Thymus (tissue), 11 donors: Measurements from ENCODE around the gene RSPO4. TPM values are rescaled to one million over a fixed set of nuclear protein-coding genes. Genes with fewer than 3 reads are reported as not detected.
"Not testable (repeated sequence)": the region's sequence is repeated elsewhere in the genome, so short reads cannot be mapped to it uniquely, and the experiment has no call there.

Source experiments
- DNase-seq, 9 donors: peaks; one replicate each; pipeline ENCODE4 v3.0.0-alpha.2; 2013; ENCODE audit warnings: low spot score in 9 of 9, low read depth in 6 of 9, missing footprints in 1 of 9
- H3K27ac ChIP-seq, 2 donors: one replicate each; pipeline ENCODE4 v1.5.1; 2013; ENCODE audit warnings: control low read depth in 1 of 2, low read depth in 1 of 2, low read length in 1 of 2, mild to moderate bottlenecking in 1 of 2, moderate library complexity in 1 of 2
- H3K27me3 ChIP-seq, 2 donors: one replicate each; pipeline ENCODE4 v1.5.1; 2013; ENCODE audit warnings: low read length in 1 of 2; ENCODE audit not compliant: control insufficient read depth in 2 of 2, insufficient read depth in 1 of 2
- H3K36me3 ChIP-seq, 2 donors: one replicate each; pipeline ENCODE4 v1.5.1; 2013; ENCODE audit warnings: low read length in 1 of 2, mild to moderate bottlenecking in 1 of 2, moderate library complexity in 1 of 2; ENCODE audit not compliant: control insufficient read depth in 2 of 2, insufficient read depth in 2 of 2
- H3K4me1 ChIP-seq, 2 donors: one replicate each; pipeline ENCODE4 v1.5.1; 2013; ENCODE audit warnings: low read length in 2 of 2; ENCODE audit not compliant: control insufficient read depth in 2 of 2, insufficient read depth in 2 of 2
- H3K4me3 ChIP-seq, 2 donors: one replicate each; pipeline ENCODE4 v1.5.1; 2013; ENCODE audit warnings: low read length in 2 of 2, control low read depth in 1 of 2, mild to moderate bottlenecking in 1 of 2
- H3K9me3 ChIP-seq, 2 donors: one replicate each; pipeline ENCODE4 v1.5.1; 2013; ENCODE audit warnings: low read length in 1 of 2, mild to moderate bottlenecking in 1 of 2; ENCODE audit not compliant: control insufficient read depth in 2 of 2, insufficient read depth in 1 of 2
- WGBS: extraction: QIAGEN DNeasy Blood & Tissue Kit; methylation state at CpG from one replicate; pipeline ENCODE4 v1.1.7; 2013; 5-methylcytosine and 5-hydroxymethylcytosine counted together
- polyA plus RNA-seq: library from polyadenylated mRNA; stranded (reverse); fragments of 200-250 nt; gene quantifications from one replicate; pipeline ENCODE4 v1.2.3, GENCODE V29; 2013
- total RNA-seq: library from RNA; stranded (reverse); fragments of 120-200 nt; gene quantifications from one replicate; pipeline ENCODE4 v1.2.4, GENCODE V29; 2013
- donor health status: healthy.

RSPO4 gene
- total and polyA plus RNA-seq, 2 donors: 0.09 TPM; not detected in 1

DNA sequence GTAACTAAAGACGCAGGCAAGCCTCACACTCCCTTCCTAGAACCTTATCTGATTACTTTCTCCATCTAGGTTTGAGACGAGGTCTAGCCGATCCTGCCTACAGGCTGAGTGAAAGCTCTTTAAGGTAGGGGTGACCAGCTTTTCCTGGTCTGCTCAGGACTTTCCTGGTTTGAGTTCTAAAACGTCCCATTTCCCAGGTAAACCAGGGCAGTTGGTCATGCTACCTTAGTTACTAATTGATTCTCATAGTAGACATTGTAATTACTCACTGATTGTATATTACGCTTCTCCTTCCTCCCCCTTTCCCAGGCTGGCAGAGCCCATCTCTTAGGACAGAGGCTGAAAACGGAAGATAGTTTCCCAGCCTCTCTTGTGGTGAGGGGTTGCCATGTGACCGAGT lies 27.9 kb upstream of the RSPO4 start:
- Histone ChIP-seq H3K4me1 (no peaks in the 10 kb centered on the region), H3K4me3 (no peak overlapping the region), H3K36me3 (no peaks in the 10 kb centered on the region), H3K27me3 (no peaks in the 10 kb centered on the region), H3K9me3 (no peaks in the 10 kb centered on the region), H3K27ac (no peak overlapping the region)
- DNase-seq: no peak
- 86% methylated on average over 7 of the region's 7 CpGs for WGBS

DNA sequence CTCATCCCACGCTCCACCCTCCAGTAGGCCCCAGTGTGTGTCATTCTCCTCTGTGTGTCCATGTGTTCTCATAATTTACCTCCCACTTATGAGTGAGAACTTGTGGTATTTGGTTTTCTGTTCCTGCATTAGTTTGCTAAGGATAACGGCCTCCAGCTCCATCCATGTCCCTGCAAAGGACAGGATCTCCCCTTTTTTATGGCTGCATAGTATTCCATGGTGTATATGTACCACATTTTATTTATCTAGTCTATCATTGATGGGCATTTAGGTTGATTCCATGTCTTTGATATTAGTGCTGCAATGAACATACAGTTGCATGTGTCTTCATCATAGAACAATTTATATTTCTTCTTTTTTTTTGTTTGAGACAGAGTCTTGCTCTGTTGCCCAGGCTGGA lies 24.1 kb upstream of the RSPO4 start:
- H3K27me3 ChIP-seq: not testable (repeated sequence)
- WGBS: 85% methylated on average over 2 of the region's 2 CpGs

DNA sequence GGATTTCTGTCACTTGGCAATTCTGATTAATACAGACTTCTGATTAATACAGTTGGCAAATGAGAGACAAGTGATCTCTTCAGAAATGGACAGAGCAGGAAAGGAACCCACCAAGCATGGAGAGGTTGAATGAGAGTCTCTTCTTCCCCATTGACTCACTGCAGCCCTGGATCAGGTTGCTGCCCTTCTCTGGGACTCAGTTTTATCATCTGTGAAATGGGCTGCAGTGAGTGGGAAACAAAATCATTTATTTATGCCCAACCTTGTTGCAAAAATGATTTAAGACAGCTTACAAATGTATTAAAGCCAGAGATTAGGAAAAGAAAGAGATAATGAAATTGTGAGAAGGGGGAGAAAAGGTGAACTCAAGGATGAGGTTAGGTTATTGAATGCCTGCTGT lies 20.8 kb upstream of the RSPO4 start:
- no peak for DNase-seq
- H3K9me3 ChIP-seq: no peaks in the 10 kb centered on the region
- no peak overlapping the region for H3K4me3 ChIP-seq
- H3K4me1 ChIP-seq: no peaks in the 10 kb centered on the region
- no peaks in the 10 kb centered on the region for H3K27me3 ChIP-seq
- no peak overlapping the region for H3K27ac ChIP-seq
- no peaks in the 10 kb centered on the region for H3K36me3 ChIP-seq

More for the DNA sequence above, 24.1 kb upstream of the RSPO4 start:
- H3K36me3 ChIP-seq, H3K9me3 ChIP-seq, H3K27ac ChIP-seq, DNase-seq, H3K4me3 ChIP-seq, H3K4me1 ChIP-seq: not testable (repeated sequence)

DNA sequence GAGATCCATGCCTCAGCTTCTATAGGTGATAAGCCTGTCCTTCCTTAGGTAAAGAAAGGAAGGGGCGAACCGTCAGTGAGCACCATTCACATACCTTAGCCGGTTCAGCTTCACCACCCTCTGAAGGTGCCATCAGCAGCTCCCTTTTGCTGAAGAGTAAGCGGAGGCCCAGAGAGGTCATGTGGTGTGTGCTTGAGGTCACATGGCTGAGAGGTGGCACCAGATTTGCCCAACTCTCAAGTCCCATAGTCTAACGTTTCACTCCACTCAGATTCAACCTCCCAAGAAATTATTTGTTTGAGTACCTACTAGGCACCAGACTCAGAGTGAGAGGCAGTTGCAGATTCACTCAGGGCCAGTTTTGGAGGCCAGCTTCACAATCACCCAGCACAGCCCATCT lies 18.5 kb upstream of the RSPO4 start:
- H3K9me3 ChIP-seq: no peaks in the 10 kb centered on the region
- no peak overlapping the region for H3K27ac ChIP-seq
- no peak for DNase-seq
- H3K4me3 ChIP-seq: no peak overlapping the region
- H3K4me1 ChIP-seq: no peaks in the 10 kb centered on the region
- no peaks in the 10 kb centered on the region for H3K36me3 ChIP-seq
- WGBS: 93% methylated on average over 5 of the region's 5 CpGs
- no peaks in the 10 kb centered on the region for H3K27me3 ChIP-seq

DNA sequence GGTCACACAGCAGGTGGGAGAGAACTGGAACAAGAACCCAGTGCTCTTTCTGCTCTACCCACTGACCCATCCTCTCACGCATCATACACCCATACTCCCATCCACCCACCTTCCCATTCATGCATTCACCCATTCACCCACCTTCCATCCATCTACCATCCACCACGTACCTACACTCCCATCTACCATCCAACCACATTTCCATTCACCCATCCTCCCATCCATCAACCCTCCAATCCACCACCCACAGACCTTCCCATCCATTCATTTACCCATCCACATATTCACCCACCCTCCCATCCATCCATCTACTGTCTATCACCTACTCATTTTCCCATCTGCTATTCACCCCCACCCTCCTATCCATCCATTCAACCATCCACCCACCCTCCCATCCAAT lies 17.2 kb upstream of the RSPO4 start:
- Histone ChIP-seq H3K27me3 (no peaks in the 10 kb centered on the region), H3K4me3 (no peak overlapping the region), H3K9me3 (no peaks in the 10 kb centered on the region), H3K4me1 (no peaks in the 10 kb centered on the region), H3K27ac (no peak overlapping the region), H3K36me3 (no peaks in the 10 kb centered on the region)
- 66% methylated on average over 2 of the region's 2 CpGs for WGBS
- DNase-seq: no peak

DNA sequence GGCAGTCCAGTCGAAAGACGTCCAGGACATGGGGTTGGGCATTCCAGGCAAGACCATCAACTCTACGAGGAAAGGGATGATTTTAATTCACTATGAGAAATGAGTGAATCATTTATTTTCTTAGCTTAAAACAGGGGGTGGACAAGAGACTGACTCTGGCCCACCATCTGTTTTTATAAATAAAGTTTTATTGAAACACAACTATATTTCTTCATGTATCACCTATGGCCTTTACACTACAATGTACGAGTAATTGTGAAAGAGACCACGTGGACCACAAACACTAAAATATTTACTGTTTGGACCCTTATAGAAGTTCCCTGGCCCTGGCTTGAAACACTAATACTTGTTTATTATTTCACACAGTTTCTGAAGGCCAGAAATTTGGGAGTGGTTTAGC lies 15.6 kb upstream of the RSPO4 start:
- DNase-seq: no peak
- Histone ChIP-seq H3K9me3 (no peaks in the 10 kb centered on the region), H3K36me3 (no peaks in the 10 kb centered on the region), H3K27ac (no peak overlapping the region), H3K4me3 (no peak overlapping the region), H3K27me3 (no peaks in the 10 kb centered on the region), H3K4me1 (no peaks in the 10 kb centered on the region)
- 81% methylated on average over 5 of the region's 5 CpGs for WGBS

DNA sequence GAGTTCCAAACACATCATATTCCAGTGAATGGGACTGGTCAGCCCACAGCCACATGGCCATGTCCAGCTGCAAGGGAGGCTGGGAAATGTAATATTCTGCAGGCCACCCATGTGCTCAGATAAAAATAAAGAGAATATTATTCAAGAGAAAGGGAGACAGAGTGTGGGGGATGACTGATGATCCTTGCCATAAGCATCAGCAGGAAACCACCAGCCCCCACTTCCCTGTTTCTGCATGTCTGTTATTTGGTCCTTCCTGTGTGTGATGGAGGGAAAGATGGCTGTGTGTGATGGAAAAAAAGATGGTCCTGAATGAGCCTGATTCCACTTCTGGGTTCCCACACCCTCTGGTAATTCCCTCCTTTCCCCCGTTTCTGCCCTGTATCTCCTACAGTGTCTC lies 13.1 kb upstream of the RSPO4 start:
- H3K9me3 ChIP-seq: no peaks in the 10 kb centered on the region
- no peaks in the 10 kb centered on the region for H3K27me3 ChIP-seq
- no peaks in the 10 kb centered on the region for H3K4me1 ChIP-seq
- no peak for DNase-seq
- H3K27ac ChIP-seq: no peak overlapping the region
- 65% methylated on average over 1 of the region's 1 CpG for WGBS
- no peak overlapping the region for H3K4me3 ChIP-seq
- no peaks in the 10 kb centered on the region for H3K36me3 ChIP-seq

DNA sequence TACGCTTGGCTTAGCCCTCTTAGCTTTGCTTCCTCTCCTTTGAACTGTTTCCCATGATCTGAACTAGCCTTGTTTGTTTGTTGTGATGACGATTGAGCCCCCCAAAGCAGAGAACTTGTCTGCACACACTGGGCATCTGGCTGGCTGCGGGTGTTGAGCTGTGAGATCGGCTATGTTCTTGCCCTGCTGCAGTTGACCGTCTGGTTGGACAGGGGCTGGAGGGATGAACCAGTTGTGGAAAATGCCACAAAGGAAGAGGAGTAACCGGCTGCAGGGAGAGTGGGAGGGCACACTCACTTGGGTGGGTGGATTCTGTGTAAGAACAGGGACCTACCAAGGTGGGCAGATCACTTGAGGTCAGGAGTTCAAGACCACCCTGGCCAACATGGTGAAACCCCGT lies 12.4 kb upstream of the RSPO4 start:
- Histone ChIP-seq H3K36me3 (no peaks in the 10 kb centered on the region), H3K4me3 (no peak overlapping the region), H3K9me3 (no peaks in the 10 kb centered on the region), H3K27me3 (no peaks in the 10 kb centered on the region), H3K4me1 (no peaks in the 10 kb centered on the region), H3K27ac (no peak overlapping the region)
- DNase-seq: no peak
- WGBS: 76% methylated on average over 7 of the region's 7 CpGs

DNA sequence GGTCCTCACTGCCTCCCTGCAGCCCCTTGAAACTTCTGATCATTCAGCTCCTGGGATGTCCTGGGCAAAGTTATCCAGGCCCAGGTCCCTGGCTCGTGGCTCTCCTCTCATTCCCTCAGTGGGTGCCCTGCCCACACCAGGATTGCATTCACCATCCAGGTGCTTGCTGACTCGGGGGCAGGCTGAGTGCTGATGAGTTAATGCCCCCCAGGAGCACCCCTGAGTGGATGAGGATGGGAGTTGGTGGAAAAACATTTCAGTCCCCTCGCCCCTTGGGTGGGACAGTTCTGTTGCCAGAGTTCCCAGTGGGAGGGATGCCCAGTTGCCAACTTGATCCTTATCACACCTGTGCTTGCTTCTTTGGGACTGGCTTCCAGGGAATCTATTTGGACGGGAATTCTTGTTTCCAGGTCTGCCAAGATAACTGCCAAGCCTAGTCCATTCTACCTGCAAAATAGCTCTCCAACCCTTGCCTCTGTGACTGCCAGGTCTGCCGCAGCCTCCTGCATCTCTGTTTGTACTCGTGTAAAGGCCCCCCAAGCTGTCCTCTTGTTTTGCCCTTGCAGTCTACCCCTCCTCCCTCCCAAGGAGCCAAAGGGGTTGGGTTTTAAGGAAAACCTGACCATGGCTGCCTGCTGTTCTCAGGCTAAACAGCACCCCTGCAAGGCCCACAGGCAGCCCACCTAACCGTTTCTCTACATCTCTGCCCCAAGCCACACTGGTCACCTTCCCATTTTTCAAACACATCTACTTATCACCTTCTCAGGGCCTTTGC lies 11.6 kb upstream of the RSPO4 start:
- 89% methylated on average over 7 of the region's 7 CpGs for WGBS
- no peak overlapping the region for H3K27ac ChIP-seq
- H3K4me1 ChIP-seq: no peaks in the 10 kb centered on the region
- DNase-seq: no peak
- no peaks in the 10 kb centered on the region for H3K36me3 ChIP-seq
- no peaks in the 10 kb centered on the region for H3K27me3 ChIP-seq
- H3K4me3 ChIP-seq: no peak overlapping the region
- no peaks in the 10 kb centered on the region for H3K9me3 ChIP-seq
